ENCODE results near the gene IMPDH1. TPM values are rescaled to one million over a fixed set of nuclear protein-coding genes. Genes with fewer than 3 reads are reported as not detected.

Gene IMPDH1
- total RNA-seq, 2 experiments from 2014 or later: 26.5 to 27.0 TPM

- Histone ChIP-seq H3K4me1 (ENCODE audit: insufficient read depth, low read length) (peaks cover 33% of the 10 kb centered on the region), H3K9me3 (ENCODE audit: control insufficient read depth in 1 of 2, insufficient read depth in 1 of 2, low read length in 2 of 2) (no peaks in the 10 kb centered on the region), H3K27ac (ENCODE audit: low read depth in 1 of 2, low read length in 2 of 2) (no peak overlapping the region), H3K36me3 (ENCODE audit: insufficient read depth, low read length) (peaks cover 36% of the 10 kb centered on the region), H3K4me3 (ENCODE audit: low read length) (no peak overlapping the region), H3K27me3 (ENCODE audit: control insufficient read depth in 1 of 2, insufficient read depth in 2 of 2, low read length in 2 of 2) (no peaks in the 10 kb centered on the region)
- Mint-ChIP-seq H3K9me3 (no peaks in the 10 kb centered on the region), H3K27ac (no peak overlapping the region), H3K36me3 (ENCODE audit: low read depth) (peaks cover 49% of the 10 kb centered on the region), H3K27me3 (no peaks in the 10 kb centered on the region), H3K4me3 (no peak overlapping the region), H3K4me1 (ENCODE audit: low read depth) (peaks cover 36% of the 10 kb centered on the region)
- ChIA-PET CTCF (interaction anchor here (5.1 kb wide), 1 partner anchor 24 kb away, joined by 28 read pairs; no protein-coding TSS in a partner anchor), POLR2A (interaction anchor here (0.7 kb wide), 1 partner anchor 14 kb away, joined by 3 read pairs; no protein-coding TSS in a partner anchor)
- TF ChIP-seq CTCF (IDR thresholded peaks at IDR 0.05): no peak
- no peak for ATAC-seq (ENCODE audit: poor library complexity)
- DNase-seq: no peak
- intact Hi-C loops (cut with DNase I, micrococcal nuclease): no loop called here
Observed at GRCh38 chr7:128402356-128402755, 7.4 kb downstream of the IMPDH1 start.

GRCh38 chr7:128400566-128400965 lies 9.2 kb downstream of the IMPDH1 start:
- H3K4me1 Mint-ChIP-seq (ENCODE audit: low read depth): peaks cover 23% of the 10 kb centered on the region
- Histone ChIP-seq H3K36me3 (ENCODE audit: insufficient read depth, low read length) (peaks cover 54% of the 10 kb centered on the region), H3K4me3 (ENCODE audit: low read length) (no peak overlapping the region), H3K9me3 (ENCODE audit: control insufficient read depth in 1 of 2, insufficient read depth in 1 of 2, low read length in 2 of 2) (no peaks in the 10 kb centered on the region), H3K27ac (ENCODE audit: low read depth in 1 of 2, low read length in 2 of 2) (no peak overlapping the region), H3K27me3 (ENCODE audit: control insufficient read depth in 1 of 2, insufficient read depth in 2 of 2, low read length in 2 of 2) (no peaks in the 10 kb centered on the region), H3K4me1 (ENCODE audit: insufficient read depth, low read length) (peaks cover 21% of the 10 kb centered on the region)
- no peaks in the 10 kb centered on the region for H3K9me3 Mint-ChIP-seq
- no peaks in the 10 kb centered on the region for H3K27me3 Mint-ChIP-seq
- intact Hi-C loops (cut with DNase I, micrococcal nuclease): no loop called here
- ChIA-PET CTCF (interaction anchor here (0.7 to 4.7 kb wide), 2 partner anchors 25 to 55 kb away, joined by 3 to 55 read pairs; no protein-coding TSS in a partner anchor), POLR2A (no interaction called here)
- peaks cover 67% of the 10 kb centered on the region for H3K36me3 Mint-ChIP-seq (ENCODE audit: low read depth)
- no peak overlapping the region for H3K27ac Mint-ChIP-seq
- H3K4me3 Mint-ChIP-seq: no peak overlapping the region
- DNase-seq: no peak
- TF ChIP-seq CTCF (IDR thresholded peaks at IDR 0.05): no peak
- ATAC-seq (ENCODE audit: poor library complexity): no peak

GRCh38 chr7:128399991-128400390 lies 9.8 kb downstream of the IMPDH1 start:
- peaks cover 60% of the 10 kb centered on the region for H3K36me3 ChIP-seq (ENCODE audit: insufficient read depth, low read length)
- peaks cover 72% of the 10 kb centered on the region for H3K36me3 Mint-ChIP-seq (ENCODE audit: low read depth)
- DNase-seq (no peak), ATAC-seq (ENCODE audit: poor library complexity) (no peak)
- no peak for TF ChIP-seq CTCF (IDR thresholded peaks at IDR 0.05)
- H3K4me1 ChIP-seq (ENCODE audit: insufficient read depth, low read length): peaks cover 16% of the 10 kb centered on the region
- ChIA-PET POLR2A (no interaction called here), CTCF (interaction anchor here (0.6 to 4.7 kb wide), 5 partner anchors 8 to 55 kb away, joined by 3 to 55 read pairs (median 4); no protein-coding TSS in a partner anchor)
- no peak overlapping the region for H3K27ac ChIP-seq (ENCODE audit: low read depth in 1 of 2, low read length in 2 of 2)
- no peak overlapping the region for H3K4me3 Mint-ChIP-seq
- H3K4me3 ChIP-seq (ENCODE audit: low read length): no peak overlapping the region
- intact Hi-C loops (cut with DNase I, micrococcal nuclease): loop anchor here in 1 of 2 experiments (2.0 kb wide), 1 partner anchor 59 kb away; no protein-coding TSS in a partner anchor
- H3K4me1 Mint-ChIP-seq (ENCODE audit: low read depth): peaks cover 21% of the 10 kb centered on the region
- H3K9me3 Mint-ChIP-seq: no peaks in the 10 kb centered on the region
- H3K27me3 Mint-ChIP-seq: no peaks in the 10 kb centered on the region
- no peaks in the 10 kb centered on the region for H3K27me3 ChIP-seq (ENCODE audit: control insufficient read depth in 1 of 2, insufficient read depth in 2 of 2, low read length in 2 of 2)
- no peaks in the 10 kb centered on the region for H3K9me3 ChIP-seq (ENCODE audit: control insufficient read depth in 1 of 2, insufficient read depth in 1 of 2, low read length in 2 of 2)
- no peak overlapping the region for H3K27ac Mint-ChIP-seq
